B cell (primary cell): ENCODE data around the gene PPFIA2. TPM values are rescaled to one million over a fixed set of nuclear protein-coding genes. Genes with fewer than 3 reads are reported as not detected.

Experiments used
- ATAC-seq: fragments of 200-7000 bp; cut with Tn5 transposase; one replicate; pipeline ENCODE4 v1.10.0; 2021; ENCODE audit warnings: low read depth, mild to moderate bottlenecking, moderate number of reproducible peaks, moderate library complexity
- CTCF ChIA-PET: fragments of 350-600 bp; sonication (Branson Sonifier 250); formaldehyde crosslinking; loops from one replicate; lab custom pipeline; 2021; ENCODE audit warnings: antibody characterized with exemption, inconsistent platforms; lab: Charles Lee
- POLR2A ChIA-PET: fragments of 350-600 bp; sonication (Branson Sonifier 250); formaldehyde crosslinking; loops from one replicate; lab custom pipeline; 2021; ENCODE audit warnings: antibody characterized with exemption; lab: Charles Lee
- DNase-seq: peaks from one replicate; pipeline ENCODE4 v3.0.0; 2013
- H2AFZ ChIP-seq: 2 replicates; pipeline ENCODE4 v1.6.1; 2012; ENCODE audit warnings: mild to moderate bottlenecking, low read depth, low read length; ENCODE audit not compliant: insufficient read depth, poor library complexity, severe bottlenecking
- H3K27ac ChIP-seq, 2 donors: 1 replicate in 1 of 2; 2 replicates in 1 of 2; pipeline ENCODE4 v1.5.1; 2012 to 2013; ENCODE audit warnings: low read length in 2 of 2, mild to moderate bottlenecking in 2 of 2, moderate library complexity in 1 of 2
- H3K27me3 ChIP-seq, 4 experiments: fragments of 200-600 bp in 1 of 4; sonication (generic) in 1 of 4; replicated peaks in 1 of 4; 1 replicate in 2 of 4; 2 replicates in 2 of 4; pipeline versions ENCODE4 v1.6.1 to v1.7.0; 2013 to 2016; ENCODE audit warnings: low read length in 3 of 4, mild to moderate bottlenecking in 2 of 4, mixed read lengths in 1 of 4, moderate library complexity in 1 of 4; ENCODE audit not compliant: insufficient read depth in 4 of 4, control insufficient read depth in 3 of 4; ENCODE audit errors: control extremely low read depth in 1 of 4
- H3K36me3 ChIP-seq, 2 experiments: replicated peaks in 1 of 2; 1 replicate in 1 of 2; 2 replicates in 1 of 2; pipeline versions ENCODE4 v1.6.1 to v1.7.1; 2013; ENCODE audit warnings: low read length in 1 of 2; ENCODE audit not compliant: insufficient read depth in 2 of 2, control insufficient read depth in 1 of 2; ENCODE audit errors: control extremely low read depth in 1 of 2, extremely low read depth in 1 of 2
- H3K4me1 ChIP-seq, 2 donors: fragments of 200-600 bp in 1 of 2; sonication (generic) in 1 of 2; 1 replicate in 1 of 2; 2 replicates in 1 of 2; pipeline versions ENCODE4 v1.5.1 to v1.6.1; 2013 to 2017; ENCODE audit warnings: low read length in 2 of 2; ENCODE audit not compliant: control insufficient read depth in 2 of 2, insufficient read depth in 2 of 2
- H3K4me2 ChIP-seq: replicated peaks from 2 replicates; pipeline ENCODE3; 2012; ENCODE audit warnings: mild to moderate bottlenecking, low read depth, low read length; ENCODE audit not compliant: poor library complexity, severe bottlenecking
- H3K4me3 ChIP-seq, 5 experiments: fragments of 200-600 bp in 1 of 5; sonication (generic) in 1 of 5; 1 replicate in 3 of 5; 2 replicates in 2 of 5; pipeline versions ENCODE4 v1.5.1 to v1.7.0; 2011 to 2016; ENCODE audit warnings: low read length in 4 of 5, mild to moderate bottlenecking in 4 of 5, low read depth in 2 of 5, control low read depth in 1 of 5, moderate library complexity in 1 of 5; ENCODE audit not compliant: insufficient read depth in 1 of 5; ENCODE audit errors: control extremely low read depth in 1 of 5, extremely low read depth in 1 of 5
- H3K79me2 ChIP-seq: fragments of 200-600 bp; sonication (generic); one replicate; pipeline ENCODE4 v1.6.0; 2016; ENCODE audit warnings: low read length; ENCODE audit not compliant: control insufficient read depth, insufficient read depth
- H3K9ac ChIP-seq: fragments of 200-600 bp; sonication (generic); 2 replicates; pipeline ENCODE4 v1.6.1; 2017; ENCODE audit warnings: mild to moderate bottlenecking, low read length, moderate library complexity
- H3K9me3 ChIP-seq, 3 donors: one replicate each; pipeline versions ENCODE4 v1.6.1 to v1.7.1; 2013; ENCODE audit warnings: low read length in 2 of 3; ENCODE audit not compliant: control insufficient read depth in 2 of 3, insufficient read depth in 1 of 3; ENCODE audit errors: control extremely low read depth in 1 of 3
- H4K20me1 ChIP-seq: 2 replicates; pipeline ENCODE4 v1.6.0; 2012; ENCODE audit warnings: mild to moderate bottlenecking, low read length; ENCODE audit not compliant: insufficient read depth, control insufficient read depth, poor library complexity, severe bottlenecking
- H3K27ac Mint-ChIP-seq: one replicate; pipeline ENCODE4 v1.8.0; 2021; ENCODE audit warnings: mixed read lengths
- H3K27me3 Mint-ChIP-seq: one replicate; pipeline ENCODE4 v1.8.0; 2021; ENCODE audit warnings: mixed read lengths
- H3K4me1 Mint-ChIP-seq: one replicate; pipeline ENCODE4 v1.8.0; 2021; ENCODE audit warnings: mixed read lengths
- H3K4me3 Mint-ChIP-seq: one replicate; pipeline ENCODE4 v1.8.0; 2021; ENCODE audit warnings: mixed read lengths
- H3K9me3 Mint-ChIP-seq: one replicate; pipeline ENCODE4 v1.8.0; 2022; ENCODE audit warnings: mixed read lengths; ENCODE audit not compliant: insufficient read depth
- CTCF ChIP-seq: fragments of 200-600 bp; IDR thresholded peaks from one replicate; pipeline ENCODE4 v1.8.0; 2022; ENCODE audit warnings: antibody characterized with exemption, mild to moderate bottlenecking
- EZH2 ChIP-seq: IDR thresholded peaks from 2 replicates; pipeline ENCODE4 v1.6.1; 2012; ENCODE audit warnings: borderline replicate concordance, low read depth, mild to moderate bottlenecking, moderate library complexity, low read length; ENCODE audit not compliant: insufficient read depth, poor library complexity, severe bottlenecking
- WGBS: methylation state at CpG from one replicate; pipeline ENCODE4 v1.1.5; 2013; ENCODE audit warnings: missing lambda C conversion rate; ENCODE audit not compliant: insufficient coverage; 5-methylcytosine and 5-hydroxymethylcytosine counted together
- intact Hi-C: fragments of 100-400 bp; cut with micrococcal nuclease; formaldehyde crosslinking; loops from one replicate; pipeline ENCODE4 v1.10.0; 2022
- polyA plus RNA-seq: library from polyadenylated mRNA; depleted of rRNA; stranded (reverse); fragments of >200 nt; gene quantifications from 2 replicates; pipeline ENCODE4 v1.2.3, GENCODE V29; 2012
- total RNA-seq, 2 donors: library from RNA; stranded (reverse); fragments of 120-200 nt in 1 of 2; gene quantifications; 1 replicate in 1 of 2; 2 replicates in 1 of 2; pipeline versions ENCODE4 v1.2.3 to v1.2.4, GENCODE V29; 2013 to 2022

The PPFIA2 gene
- total and polyA plus RNA-seq, 2 donors (not counting 1 experiment from before 2014, with no cell fraction given), result not detected

GRCh38 chr12:81558031-81558430 lies 201.1 kb downstream of the PPFIA2 start:
- Histone ChIP-seq H3K9me3 (no peaks in the 10 kb centered on the region), H3K4me3 (no peak overlapping the region), H2AFZ (no peak overlapping the region), H3K4me1 (no peaks in the 10 kb centered on the region), H3K27me3 (no peaks in the 10 kb centered on the region), H3K27ac (no peak overlapping the region), H3K4me2 (no peak overlapping the region), H3K36me3 (no peaks in the 10 kb centered on the region), H4K20me1 (no peaks in the 10 kb centered on the region), H3K9ac (no peak overlapping the region), H3K79me2 (no peaks in the 10 kb centered on the region)
- H3K4me3 Mint-ChIP-seq, result no peak overlapping the region
- H3K27me3 Mint-ChIP-seq, result no peaks in the 10 kb centered on the region
- no peak overlapping the region for H3K27ac Mint-ChIP-seq
- H3K4me1 Mint-ChIP-seq, result no peaks in the 10 kb centered on the region
- no peak for ATAC-seq
- no peak for DNase-seq
- H3K9me3 Mint-ChIP-seq, result no peaks in the 10 kb centered on the region
- TF ChIP-seq EZH2 (no peak), CTCF (no peak)
- intact Hi-C loops, result no loop called here
- ChIA-PET CTCF (no interaction called here), POLR2A (no interaction called here)
- WGBS, result no CpG with 5 or more reads among the region's 1 CpG

GRCh38 chr12:81546811-81547210 lies 212.3 kb downstream of the PPFIA2 start:
- POLR2A ChIA-PET, result no interaction called here
- H3K27me3 Mint-ChIP-seq, result no peaks in the 10 kb centered on the region
- TF ChIP-seq EZH2, result no peak
- no peak for TF ChIP-seq CTCF
- H3K27ac Mint-ChIP-seq, result no peak overlapping the region
- Histone ChIP-seq H3K27me3 (no peaks in the 10 kb centered on the region), H3K4me2 (no peak overlapping the region), H2AFZ (no peak overlapping the region), H3K36me3 (no peaks in the 10 kb centered on the region), H3K9me3 (no peaks in the 10 kb centered on the region), H3K4me1 (no peaks in the 10 kb centered on the region), H3K9ac (no peak overlapping the region), H4K20me1 (no peaks in the 10 kb centered on the region), H3K4me3 (no peak overlapping the region), H3K79me2 (no peaks in the 10 kb centered on the region), H3K27ac (no peak overlapping the region)
- intact Hi-C loops, result no loop called here
- H3K4me1 Mint-ChIP-seq, result no peaks in the 10 kb centered on the region
- WGBS, result no CpG with 5 or more reads among the region's 5 CpGs
- no peak overlapping the region for H3K4me3 Mint-ChIP-seq
- no peaks in the 10 kb centered on the region for H3K9me3 Mint-ChIP-seq
- CTCF ChIA-PET, result no interaction called here
- ATAC-seq, result no peak
- no peak for DNase-seq
